CD4-positive, CD25-positive, alpha-beta regulatory T cell (primary cell): ENCODE measurements around the gene CD99. TPM values are rescaled to one million over a fixed set of nuclear protein-coding genes. Genes with fewer than 3 reads are reported as not detected.

Source experiments
- ATAC-seq, 2 donors: fragments of 150-1000 bp; cut with Tn5 transposase; one replicate each; pipeline ENCODE4 v1.10.0; 2021; ENCODE audit warnings: low read depth in 2 of 2, moderate number of reproducible peaks in 2 of 2, moderate library complexity in 1 of 2
- DNase-seq, 3 donors: peaks; one replicate each; pipeline versions ENCODE4 v3.0.0 to v3.0.0-alpha.2; 2012 to 2022; ENCODE audit warnings: mixed read lengths in 1 of 3
- H3K27ac ChIP-seq: one replicate; pipeline ENCODE4 v1.7.0; 2013; ENCODE audit warnings: mild to moderate bottlenecking, low read length; ENCODE audit not compliant: insufficient read depth, poor library complexity, severe bottlenecking
- H3K27me3 ChIP-seq: one replicate; pipeline ENCODE4 v1.7.0; 2013; ENCODE audit warnings: low read length; ENCODE audit not compliant: control insufficient read depth, insufficient read depth
- H3K36me3 ChIP-seq: one replicate; pipeline ENCODE4 v1.7.0; 2013; ENCODE audit warnings: mild to moderate bottlenecking, low read length, moderate library complexity; ENCODE audit not compliant: control insufficient read depth, insufficient read depth
- H3K4me1 ChIP-seq: 2 replicates; pipeline ENCODE4 v1.7.0; 2013; ENCODE audit warnings: mild to moderate bottlenecking, low read length; ENCODE audit not compliant: insufficient read depth, control insufficient read depth, poor library complexity, severe bottlenecking
- H3K4me3 ChIP-seq: one replicate; pipeline ENCODE4 v1.7.0; 2013; ENCODE audit warnings: low read depth, mild to moderate bottlenecking, low read length, moderate library complexity
- H3K9me3 ChIP-seq, 2 experiments: 1 replicate in 1 of 2; 2 replicates in 1 of 2; pipeline ENCODE4 v1.7.0; 2013; ENCODE audit warnings: low read length in 2 of 2, mild to moderate bottlenecking in 1 of 2, moderate library complexity in 1 of 2; ENCODE audit not compliant: control insufficient read depth in 2 of 2
- H3K27ac Mint-ChIP-seq, 3 donors: one replicate each; pipeline ENCODE4 v1.8.0; 2020 to 2022; ENCODE audit warnings: mild to moderate bottlenecking in 3 of 3, mixed read lengths in 3 of 3, moderate library complexity in 2 of 3
- H3K27me3 Mint-ChIP-seq: one replicate; pipeline ENCODE4 v1.8.0; 2022; ENCODE audit warnings: mild to moderate bottlenecking, mixed read lengths
- H3K36me3 Mint-ChIP-seq: one replicate; pipeline ENCODE4 v1.8.0; 2020; ENCODE audit warnings: mixed read lengths
- H3K4me1 Mint-ChIP-seq, 4 donors: one replicate each; pipeline ENCODE4 v1.8.0; 2020 to 2022; ENCODE audit warnings: mixed read lengths in 4 of 4, mild to moderate bottlenecking in 1 of 4
- H3K4me3 Mint-ChIP-seq, 4 donors: one replicate each; pipeline ENCODE4 v1.8.0; 2020 to 2022; ENCODE audit warnings: mild to moderate bottlenecking in 4 of 4, mixed read lengths in 4 of 4, moderate library complexity in 3 of 4
- H3K9me3 Mint-ChIP-seq, 7 donors: one replicate each; pipeline ENCODE4 v1.8.0; 2020 to 2022; ENCODE audit warnings: mixed read lengths in 7 of 7, mild to moderate bottlenecking in 3 of 7, moderate library complexity in 2 of 7
- polyA plus RNA-seq, 4 donors: library from polyadenylated mRNA; unstranded; fragments of 300-500 nt; fragmentation: Illumina TruSeq; gene quantifications; one replicate each; pipeline ENCODE4 v1.2.3, GENCODE V29; 2021
- total RNA-seq: library from RNA; stranded (reverse); gene quantifications from one replicate; pipeline ENCODE4 v1.2.3, GENCODE V29; 2022

Gene CD99
- 286 TPM for total RNA-seq
- 100 to 1,000 TPM; 291 to 459 (median 385) TPM for polyA plus RNA-seq

- peaks cover 0 to 1% (median 0%) of the 10 kb centered on the region in 7 donors for H3K9me3 Mint-ChIP-seq
- peaks cover 4% of the 10 kb centered on the region for H3K27me3 Mint-ChIP-seq
- ATAC-seq (peak; percentile 93 to 95), DNase-seq (peak; percentile 86 to 94 (median 87))
- peak within 1 kb of the TSS; percentile 96 to 99 (median 98) for H3K4me3 Mint-ChIP-seq
- Histone ChIP-seq H3K27ac (peak within 1 kb of the TSS; percentile 72), H3K9me3 (no peaks in the 10 kb centered on the region), H3K4me3 (peak within 1 kb of the TSS; percentile 88), H3K36me3 (no peaks in the 10 kb centered on the region), H3K4me1 (peaks cover 50% of the 10 kb centered on the region), H3K27me3 (no peaks in the 10 kb centered on the region)
- H3K36me3 Mint-ChIP-seq = peaks cover 4% of the 10 kb centered on the region
- H3K4me1 Mint-ChIP-seq = peaks cover 11 to 39% (median 35%) of the 10 kb centered on the region in 4 donors
- peak within 1 kb of the TSS; percentile 89 to 96 (median 91) for H3K27ac Mint-ChIP-seq
These were observed at the start of gene CD99 for GRCh38 chrX:2690856-2691542. Gene CD99, plus strand, starts transcription at chrX:2691295. Its CDS starts 66 bp downstream, at chrX:2691361.

- Mint-ChIP-seq H3K27me3 (no peaks in the 10 kb centered on the region), H3K9me3 (peaks cover 0 to 2% (median 0%) of the 10 kb centered on the region in 7 donors), H3K27ac (no peak overlapping the region), H3K36me3 (peaks cover 45% of the 10 kb centered on the region), H3K4me3 (no peak overlapping the region), H3K4me1 (peaks cover 0 to 2% (median 0%) of the 10 kb centered on the region in 4 donors)
- DNase-seq (no peak), ATAC-seq (no peak)
- H3K4me1 ChIP-seq = no peaks in the 10 kb centered on the region
- H3K27me3 ChIP-seq = no peaks in the 10 kb centered on the region
- H3K4me3 ChIP-seq = no peak overlapping the region
- H3K36me3 ChIP-seq = peaks cover 9% of the 10 kb centered on the region
- H3K27ac ChIP-seq = no peak overlapping the region
- no peaks in the 10 kb centered on the region for H3K9me3 ChIP-seq
These were observed 48.9 kb upstream of the CD99 start for GRCh38 chrX:2642146-2642545.

- Histone ChIP-seq H3K4me3 (no peak overlapping the region), H3K27ac (no peak overlapping the region), H3K4me1 (no peaks in the 10 kb centered on the region), H3K36me3 (peaks cover 9% of the 10 kb centered on the region), H3K9me3 (no peaks in the 10 kb centered on the region), H3K27me3 (no peaks in the 10 kb centered on the region)
- H3K27ac Mint-ChIP-seq = no peak overlapping the region
- no peak for ATAC-seq
- peaks cover 0 to 2% (median under 1%) of the 10 kb centered on the region in 4 donors for H3K4me1 Mint-ChIP-seq
- no peak overlapping the region for H3K4me3 Mint-ChIP-seq
- H3K27me3 Mint-ChIP-seq = no peaks in the 10 kb centered on the region
- H3K36me3 Mint-ChIP-seq = peaks cover 48% of the 10 kb centered on the region
- H3K9me3 Mint-ChIP-seq = no peaks in the 10 kb centered on the region
- DNase-seq = no peak
These were observed 48.3 kb upstream of the CD99 start for GRCh38 chrX:2642791-2643190.

- DNase-seq (no peak), ATAC-seq (no peak)
- Mint-ChIP-seq H3K27me3 (no peaks in the 10 kb centered on the region), H3K36me3 (peaks cover 47% of the 10 kb centered on the region), H3K27ac (no peak overlapping the region), H3K9me3 (no peaks in the 10 kb centered on the region), H3K4me1 (peaks cover 0 to 2% (median under 1%) of the 10 kb centered on the region in 4 donors), H3K4me3 (no peak overlapping the region)
- H3K4me3 ChIP-seq = no peak overlapping the region
- no peaks in the 10 kb centered on the region for H3K27me3 ChIP-seq
- no peaks in the 10 kb centered on the region for H3K9me3 ChIP-seq
- H3K4me1 ChIP-seq = no peaks in the 10 kb centered on the region
- peaks cover 8% of the 10 kb centered on the region for H3K36me3 ChIP-seq
- H3K27ac ChIP-seq = no peak overlapping the region
These were observed 47.2 kb upstream of the CD99 start for GRCh38 chrX:2643880-2644279.

GRCh38 chrX:2645563-2645962 lies 45.5 kb upstream of the CD99 start:
- no peak for DNase-seq
- Mint-ChIP-seq H3K9me3 (no peaks in the 10 kb centered on the region), H3K27ac (no peak overlapping the region)

GRCh38 chrX:2647627-2648026 lies 43.5 kb upstream of the CD99 start:
- Mint-ChIP-seq H3K27ac (no peak overlapping the region), H3K4me1 (peaks cover 0 to 2% (median under 1%) of the 10 kb centered on the region in 4 donors), H3K9me3 (no peaks in the 10 kb centered on the region), H3K36me3 (peaks cover 38% of the 10 kb centered on the region), H3K27me3 (no peaks in the 10 kb centered on the region), H3K4me3 (no peak overlapping the region)
- H3K27me3 ChIP-seq = no peaks in the 10 kb centered on the region
- no peaks in the 10 kb centered on the region for H3K9me3 ChIP-seq
- peaks cover 3% of the 10 kb centered on the region for H3K36me3 ChIP-seq
- no peaks in the 10 kb centered on the region for H3K4me1 ChIP-seq
- H3K27ac ChIP-seq = no peak overlapping the region
- no peak for DNase-seq
- H3K4me3 ChIP-seq = no peak overlapping the region
- ATAC-seq = no peak

More at GRCh38 chrX:2645563-2645962, 45.5 kb upstream of the CD99 start:
- peaks cover 0 to 2% (median under 1%) of the 10 kb centered on the region in 4 donors for H3K4me1 Mint-ChIP-seq
- H3K36me3 Mint-ChIP-seq = peaks cover 47% of the 10 kb centered on the region
- H3K36me3 ChIP-seq = peaks cover 3% of the 10 kb centered on the region
- no peak overlapping the region for H3K4me3 Mint-ChIP-seq
- H3K27me3 ChIP-seq = no peaks in the 10 kb centered on the region
- no peak for ATAC-seq
- H3K4me1 ChIP-seq = no peaks in the 10 kb centered on the region
- H3K9me3 ChIP-seq = no peaks in the 10 kb centered on the region
- H3K4me3 ChIP-seq = no peak overlapping the region
- H3K27me3 Mint-ChIP-seq = no peaks in the 10 kb centered on the region
- no peak overlapping the region for H3K27ac ChIP-seq

GRCh38 chrX:2650037-2650436 lies 41.1 kb upstream of the CD99 start:
- no peaks in the 10 kb centered on the region for H3K4me1 ChIP-seq
- H3K36me3 Mint-ChIP-seq = peaks cover 44% of the 10 kb centered on the region
- no peak overlapping the region for H3K4me3 Mint-ChIP-seq
- no peak overlapping the region for H3K4me3 ChIP-seq
- H3K27ac ChIP-seq = no peak overlapping the region
- peaks cover 0 to 2% (median 0%) of the 10 kb centered on the region in 4 donors for H3K4me1 Mint-ChIP-seq
- H3K9me3 ChIP-seq = no peaks in the 10 kb centered on the region
- H3K27me3 ChIP-seq = no peaks in the 10 kb centered on the region
- peaks cover 0 to 1% (median 0%) of the 10 kb centered on the region in 7 donors for H3K9me3 Mint-ChIP-seq
- H3K27me3 Mint-ChIP-seq = no peaks in the 10 kb centered on the region
- H3K36me3 ChIP-seq = peaks cover 3% of the 10 kb centered on the region
- peak overlapping the region in 1 of 3 donors; percentile 57 for H3K27ac Mint-ChIP-seq
- ATAC-seq = no peak
- DNase-seq = no peak

- no peak for ATAC-seq
- peaks cover 0 to 2% (median 0%) of the 10 kb centered on the region in 4 donors for H3K4me1 Mint-ChIP-seq
These were observed 40.2 kb upstream of the CD99 start for GRCh38 chrX:2650865-2651264.

More at GRCh38 chrX:2650865-2651264, 40.2 kb upstream of the CD99 start:
- H3K4me1 ChIP-seq = no peaks in the 10 kb centered on the region
- no peak overlapping the region for H3K27ac ChIP-seq
- no peak for DNase-seq
- peaks cover 3% of the 10 kb centered on the region for H3K36me3 ChIP-seq
- H3K4me3 ChIP-seq = no peak overlapping the region
- Mint-ChIP-seq H3K36me3 (peaks cover 42% of the 10 kb centered on the region), H3K27ac (no peak overlapping the region), H3K27me3 (no peaks in the 10 kb centered on the region), H3K9me3 (peaks cover 0 to 1% (median 0%) of the 10 kb centered on the region in 7 donors), H3K4me3 (no peak overlapping the region)
- H3K9me3 ChIP-seq = no peaks in the 10 kb centered on the region
- H3K27me3 ChIP-seq = no peaks in the 10 kb centered on the region
